WI38 (cell line): ENCODE measurements around the gene PROC.
"Not testable (repeated sequence)": the region's sequence is repeated elsewhere in the genome, so short reads cannot be mapped to it uniquely, and the experiment has no call there.

Experiments used
- H3K4me3 ChIP-seq: 2 replicates; pipeline ENCODE4 v1.5.1; 2011; ENCODE audit warnings: low read depth, mild to moderate bottlenecking, control low read depth, low read length
- TF ChIP-seq, protein P1 (sequence below): IDR thresholded peaks from 2 replicates; pipeline ENCODE4 v1.5.1; 2012; ENCODE audit warnings: low read depth, mild to moderate bottlenecking, control low read depth, low read length

PROC gene

DNA sequence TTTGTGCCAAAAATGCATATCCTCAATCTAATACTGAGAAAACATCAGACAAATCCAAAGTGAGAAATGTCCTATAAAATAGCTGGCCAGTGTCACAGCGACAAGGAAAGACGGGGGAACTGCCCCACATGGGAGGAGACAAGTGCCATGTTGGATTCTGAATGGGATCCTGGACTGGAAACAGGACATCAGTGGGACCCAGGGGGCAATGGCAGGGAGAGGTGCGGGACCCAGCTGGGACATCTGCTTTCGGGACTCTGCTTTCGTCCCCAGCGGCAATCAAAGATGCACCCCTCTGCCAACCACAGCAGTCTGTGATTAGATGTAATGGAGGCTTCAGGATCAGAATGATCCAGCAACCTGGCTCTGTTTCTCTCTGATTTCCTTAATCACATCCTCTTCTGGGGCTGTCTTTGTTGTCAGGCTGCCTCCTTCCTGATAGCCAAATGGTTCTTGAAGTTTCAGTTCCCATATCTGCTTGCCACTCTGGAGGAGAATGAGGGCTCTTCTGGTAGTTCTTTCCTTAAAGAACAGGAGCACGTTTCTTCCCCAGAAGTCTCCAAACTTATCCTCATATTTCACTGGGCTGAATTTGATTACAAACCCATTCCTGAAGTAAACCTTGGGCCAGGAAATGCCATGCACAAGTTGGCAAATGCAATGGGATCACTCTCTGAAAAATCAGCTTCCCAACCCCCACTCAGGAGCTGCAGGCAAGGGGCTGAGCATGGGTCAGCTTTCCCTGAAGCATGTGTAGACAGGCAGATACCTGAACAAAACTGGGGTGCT lies 13.6 kb upstream of the PROC start:
- TF ChIP-seq, protein P1, sequence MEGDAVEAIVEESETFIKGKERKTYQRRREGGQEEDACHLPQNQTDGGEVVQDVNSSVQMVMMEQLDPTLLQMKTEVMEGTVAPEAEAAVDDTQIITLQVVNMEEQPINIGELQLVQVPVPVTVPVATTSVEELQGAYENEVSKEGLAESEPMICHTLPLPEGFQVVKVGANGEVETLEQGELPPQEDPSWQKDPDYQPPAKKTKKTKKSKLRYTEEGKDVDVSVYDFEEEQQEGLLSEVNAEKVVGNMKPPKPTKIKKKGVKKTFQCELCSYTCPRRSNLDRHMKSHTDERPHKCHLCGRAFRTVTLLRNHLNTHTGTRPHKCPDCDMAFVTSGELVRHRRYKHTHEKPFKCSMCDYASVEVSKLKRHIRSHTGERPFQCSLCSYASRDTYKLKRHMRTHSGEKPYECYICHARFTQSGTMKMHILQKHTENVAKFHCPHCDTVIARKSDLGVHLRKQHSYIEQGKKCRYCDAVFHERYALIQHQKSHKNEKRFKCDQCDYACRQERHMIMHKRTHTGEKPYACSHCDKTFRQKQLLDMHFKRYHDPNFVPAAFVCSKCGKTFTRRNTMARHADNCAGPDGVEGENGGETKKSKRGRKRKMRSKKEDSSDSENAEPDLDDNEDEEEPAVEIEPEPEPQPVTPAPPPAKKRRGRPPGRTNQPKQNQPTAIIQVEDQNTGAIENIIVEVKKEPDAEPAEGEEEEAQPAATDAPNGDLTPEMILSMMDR, result no peak

DNA sequence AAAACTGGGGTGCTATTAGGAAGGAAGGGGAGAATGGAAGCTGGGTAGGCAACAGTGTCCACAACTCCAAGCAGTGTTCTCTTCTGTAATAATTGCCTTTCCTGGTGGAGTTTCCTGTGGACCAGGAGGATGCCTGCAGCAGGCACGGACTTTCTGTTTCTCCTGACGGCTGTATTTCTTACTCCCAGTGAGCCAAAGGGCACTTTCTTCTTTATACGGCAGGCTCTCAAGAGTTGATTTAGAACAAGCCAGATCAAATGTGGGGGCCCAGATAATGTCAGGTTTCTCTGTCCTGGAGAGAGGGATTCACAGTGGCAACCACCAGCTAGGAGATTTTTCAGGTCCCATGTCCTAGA lies 13.0 kb upstream of the PROC start:
- TF ChIP-seq, protein P1, result no peak
- no peak overlapping the region for H3K4me3 ChIP-seq

More for the DNA sequence above, 13.6 kb upstream of the PROC start:
- no peak overlapping the region for H3K4me3 ChIP-seq

DNA sequence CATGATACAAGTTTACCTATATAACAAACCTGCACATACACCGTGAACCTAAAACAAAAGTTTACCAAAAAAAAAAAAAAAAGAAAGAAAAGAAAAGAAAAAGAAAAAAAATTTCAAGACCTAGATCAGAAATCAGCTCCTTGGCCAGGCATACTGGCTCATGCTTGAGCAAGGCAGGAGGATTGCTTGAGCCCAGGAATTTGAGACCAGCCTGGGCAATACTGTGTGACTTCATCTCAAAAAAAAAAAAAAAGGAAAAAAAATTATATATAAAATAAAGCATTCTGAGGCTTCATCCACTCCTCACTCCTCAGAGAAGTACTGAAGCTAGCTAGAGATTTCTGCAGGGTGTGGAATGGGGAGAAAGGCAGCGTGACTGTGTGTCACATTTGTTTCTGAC lies 11.8 kb upstream of the PROC start:
- TF ChIP-seq, protein P1, result no peak
- no peak overlapping the region for H3K4me3 ChIP-seq

DNA sequence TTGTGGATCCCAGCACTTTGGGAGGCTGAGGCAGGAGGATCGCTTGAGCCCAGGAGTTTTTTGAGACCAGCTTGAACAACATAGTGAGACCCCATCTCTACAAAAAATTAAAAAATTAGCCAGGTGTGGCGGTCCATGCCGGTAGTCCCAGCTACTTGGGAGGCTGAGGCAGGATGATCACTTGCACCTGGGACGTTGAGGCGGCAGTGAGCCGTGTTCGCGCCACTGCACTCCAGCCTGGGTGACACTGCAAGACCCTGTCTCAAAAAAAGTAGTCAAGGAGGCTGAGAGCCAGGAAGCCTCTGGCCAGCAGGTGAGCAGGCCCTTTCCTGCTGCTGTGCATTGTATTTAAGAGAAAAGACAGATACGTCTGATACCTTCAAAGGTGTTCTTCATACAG lies 11.1 kb upstream of the PROC start:
- no peak overlapping the region for H3K4me3 ChIP-seq
- TF ChIP-seq, protein P1, result no peak

DNA sequence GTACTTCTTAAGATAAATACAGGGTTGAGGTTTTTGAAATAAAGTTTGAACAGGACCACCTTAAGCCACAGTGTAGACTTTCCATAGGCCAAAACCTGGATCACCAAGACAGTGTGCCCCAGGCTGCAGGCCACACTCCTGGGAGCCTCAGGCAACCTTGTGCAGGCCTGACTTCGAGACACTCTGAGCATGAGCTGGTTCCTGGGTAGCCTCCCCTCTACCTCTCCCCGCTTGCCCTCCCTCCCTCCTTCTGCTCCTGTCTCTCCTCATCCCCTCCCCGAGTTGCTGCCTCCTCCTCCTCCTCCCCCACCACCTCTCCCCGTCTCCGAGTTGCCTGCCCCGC lies 10.6 kb upstream of the PROC start:
- TF ChIP-seq, protein P1, result no peak
- H3K4me3 ChIP-seq, result no peak overlapping the region

DNA sequence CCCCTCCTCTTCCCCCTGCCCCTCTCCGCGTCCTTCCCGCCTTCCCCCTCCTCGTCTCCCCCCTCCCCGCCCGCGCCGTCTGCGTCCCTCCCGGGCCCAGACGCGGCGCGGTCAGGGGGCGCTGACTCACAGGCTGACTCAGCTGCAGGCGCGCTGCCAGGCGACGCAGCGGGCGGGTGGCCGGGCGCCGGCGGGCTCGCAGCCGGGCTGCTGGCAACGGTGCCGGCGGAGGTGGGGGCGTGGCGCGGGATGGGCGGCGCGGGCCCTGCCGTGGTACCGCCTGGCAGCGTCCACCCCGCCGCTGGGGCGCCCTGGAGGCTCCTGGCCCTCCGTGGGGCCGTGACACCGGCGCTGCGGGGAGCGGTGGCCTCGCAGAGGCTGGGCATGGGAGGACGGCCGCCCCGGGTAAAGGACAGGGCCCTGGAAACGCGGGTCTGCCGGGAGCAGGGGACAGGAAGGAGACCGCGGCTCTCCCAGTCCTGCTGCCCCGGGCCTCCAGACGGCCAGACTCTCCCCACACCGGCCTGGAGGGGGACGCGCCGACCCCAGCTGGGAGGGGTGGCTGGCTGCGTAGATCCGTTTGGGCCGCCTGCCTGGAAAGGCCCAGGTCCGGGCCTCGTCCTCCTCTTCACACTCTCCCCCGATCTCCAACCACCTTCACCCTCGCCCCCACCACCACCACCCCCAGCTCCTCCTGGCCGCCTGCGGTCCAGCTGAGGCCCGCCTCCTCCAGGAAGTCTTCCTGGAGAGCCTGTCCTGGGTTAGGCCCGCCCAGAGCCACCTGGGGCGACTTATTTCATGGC lies 10.0 kb upstream of the PROC start:
- H3K4me3 ChIP-seq, result peak overlapping the region; percentile 47
- TF ChIP-seq, protein P1, result no peak

DNA sequence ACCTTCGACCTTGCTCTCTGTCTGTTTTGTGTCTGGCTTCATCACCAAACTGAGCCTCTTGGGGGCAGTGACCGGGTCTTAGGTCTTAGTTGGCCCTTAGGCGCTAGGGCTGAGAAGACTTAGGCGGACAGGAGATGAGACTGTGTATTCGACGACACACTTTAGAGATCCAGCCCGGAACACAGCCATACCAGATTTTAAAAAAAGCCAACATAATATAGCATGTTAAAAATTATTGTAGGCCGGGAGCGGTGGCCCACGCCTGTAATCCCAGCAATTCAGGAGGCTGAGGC lies 9.5 kb upstream of the PROC start:
- H3K4me3 ChIP-seq, result no peak overlapping the region
- TF ChIP-seq, protein P1, result no peak

DNA sequence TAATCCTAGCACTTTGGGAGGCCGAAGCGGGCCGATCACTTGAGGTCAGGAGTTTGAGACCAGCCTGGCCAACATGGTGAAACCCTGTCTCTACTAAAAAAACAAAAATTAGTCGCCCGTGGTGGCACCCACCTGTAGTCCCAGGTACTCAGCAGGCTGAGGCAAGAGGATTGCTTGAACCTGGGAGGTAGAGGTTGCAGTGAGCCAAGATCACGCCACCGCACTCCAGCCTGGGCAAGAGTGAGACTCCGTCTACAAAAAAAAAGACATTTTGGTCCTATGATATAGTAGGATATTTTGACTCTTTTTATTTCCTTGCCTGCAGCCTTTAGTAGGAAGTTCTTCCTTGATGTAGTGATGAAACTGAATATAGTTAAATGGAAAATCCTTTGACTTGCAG lies 8.5 kb upstream of the PROC start:
- not testable (repeated sequence) for H3K4me3 ChIP-seq
